Tongue (tissue), 2 donors: Measurements from ENCODE around the gene LDLRAD4. TPM values are rescaled to one million over a fixed set of nuclear protein-coding genes. Genes with fewer than 3 reads are reported as not detected.

Source experiments
- DNase-seq: peaks from one replicate; pipeline ENCODE4 v3.0.0-alpha.2; 2015
- total RNA-seq: library from RNA; depleted of rRNA; stranded (reverse); fragments of >200 nt; gene quantifications from one replicate; pipeline ENCODE4 v1.2.3, GENCODE V29; 2014

LDLRAD4 gene
- total RNA-seq, 1 donor from 2014 or later = 36.7 TPM

DNA sequence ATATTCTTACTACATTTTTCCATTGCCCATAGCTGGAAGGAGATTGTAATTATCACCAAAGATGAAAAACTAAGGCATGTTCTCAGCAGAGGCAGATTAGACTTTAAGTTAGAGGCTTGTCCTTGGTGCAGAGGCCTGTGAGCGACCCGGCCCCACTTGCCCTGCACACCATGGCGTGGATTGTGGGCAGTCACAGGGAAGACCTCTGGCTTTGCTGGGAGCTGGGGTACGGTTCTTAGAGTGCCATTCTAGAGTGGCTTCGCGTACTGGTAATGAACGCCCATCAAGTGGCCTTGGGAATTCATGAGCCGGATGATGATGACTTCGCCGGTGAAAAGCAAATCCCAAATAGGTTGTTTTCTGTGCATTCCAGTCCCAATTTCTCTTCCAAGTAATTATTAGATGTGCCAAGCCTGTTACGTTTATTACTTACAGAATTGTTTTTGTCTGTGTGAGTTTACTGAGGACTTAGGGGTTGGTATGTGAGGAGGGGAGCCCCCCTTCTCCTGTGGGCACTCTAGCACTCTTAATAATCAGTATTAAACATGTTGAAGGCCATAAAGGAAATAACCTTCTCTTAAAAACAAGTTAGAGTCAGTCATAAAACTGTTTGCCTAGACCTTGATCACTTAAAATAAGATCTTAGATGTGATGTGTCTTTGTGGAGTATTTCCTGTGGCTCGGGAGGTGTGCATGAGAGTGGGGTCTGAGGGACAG lies 90.6 kb downstream of the LDLRAD4 start:
- DNase-seq = no peak

DNA sequence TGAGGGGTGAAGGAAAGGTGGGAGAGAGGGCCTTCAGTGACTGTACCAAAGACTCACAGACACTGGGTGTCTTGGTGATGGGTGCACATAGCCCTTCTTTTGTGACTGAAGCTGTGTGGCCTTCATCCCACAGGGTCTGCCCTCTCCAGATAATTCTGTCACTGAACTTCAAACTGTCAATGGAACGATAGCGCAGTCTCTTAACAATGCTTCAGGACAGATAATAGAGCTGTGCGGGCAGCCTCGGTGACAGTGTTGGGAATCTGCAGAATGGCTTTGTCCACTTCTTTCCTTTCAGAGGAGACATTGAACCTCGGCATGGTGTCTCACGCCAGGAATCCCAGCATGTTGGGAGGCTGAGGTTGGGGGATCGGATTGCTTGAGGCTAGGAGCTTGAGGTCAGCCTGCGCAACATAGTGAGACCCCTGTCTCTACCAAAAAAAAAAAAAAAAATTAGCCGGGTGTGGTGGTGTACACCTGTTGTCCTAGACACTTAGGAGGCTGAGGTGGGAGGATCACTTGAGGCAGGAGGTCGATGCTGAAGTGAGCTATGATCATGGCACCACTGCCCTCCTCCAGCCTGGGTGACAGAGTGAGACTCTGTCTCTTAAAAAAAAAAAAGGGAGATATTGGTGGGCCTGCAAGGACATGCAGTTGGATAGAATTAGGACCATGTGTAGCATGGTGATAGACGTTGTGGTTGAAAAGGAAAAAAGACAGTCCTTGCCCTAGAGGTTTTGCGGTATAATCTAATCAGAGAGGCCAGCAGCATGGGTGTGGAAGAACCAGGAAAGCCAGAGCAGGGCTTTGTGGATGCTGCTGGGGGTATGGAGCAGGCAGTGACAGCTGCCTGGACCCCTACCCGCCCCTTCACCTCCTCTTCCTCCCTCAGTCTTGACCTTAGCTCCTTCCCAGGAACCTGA lies 91.4 kb downstream of the LDLRAD4 start:
- no peak for DNase-seq

DNA sequence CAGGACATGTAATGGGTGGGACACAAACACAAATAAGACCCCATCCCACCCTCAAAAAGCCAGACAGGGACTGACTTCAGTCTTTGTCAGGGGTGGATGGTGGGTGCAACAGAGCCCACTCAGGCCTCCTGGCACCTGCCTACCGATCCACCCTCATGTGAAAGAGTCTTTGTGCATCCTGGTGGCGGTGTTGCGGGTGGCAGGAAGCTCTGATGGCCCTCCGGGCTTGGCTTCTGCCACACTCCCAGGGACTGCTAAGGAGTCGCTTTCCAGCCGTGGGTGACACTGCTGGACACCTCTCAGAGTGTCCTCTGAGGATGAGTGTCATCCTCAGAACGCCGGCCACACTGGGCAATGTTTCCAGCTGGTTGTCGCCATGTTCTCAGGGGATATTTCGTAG lies 92.6 kb downstream of the LDLRAD4 start:
- no peak for DNase-seq

DNA sequence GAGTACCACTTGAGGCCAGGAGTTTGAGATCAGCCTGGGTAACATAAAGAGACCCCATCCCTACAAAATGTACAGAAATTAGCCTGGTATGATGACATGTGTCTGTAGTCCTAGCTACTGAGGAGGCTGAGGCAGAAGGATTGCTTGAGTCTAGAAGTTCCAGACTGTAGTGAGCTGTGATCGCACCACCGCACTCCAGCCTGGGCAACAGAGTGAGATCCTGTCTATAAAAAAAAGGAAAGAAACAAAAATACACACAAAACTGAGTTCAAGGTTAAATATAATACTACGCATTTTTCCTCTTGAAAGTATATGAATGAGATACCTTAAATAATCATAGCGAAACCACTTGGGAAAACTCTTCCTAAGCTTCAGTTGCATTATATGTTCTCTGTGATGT lies 94.0 kb downstream of the LDLRAD4 start:
- DNase-seq = no peak

DNA sequence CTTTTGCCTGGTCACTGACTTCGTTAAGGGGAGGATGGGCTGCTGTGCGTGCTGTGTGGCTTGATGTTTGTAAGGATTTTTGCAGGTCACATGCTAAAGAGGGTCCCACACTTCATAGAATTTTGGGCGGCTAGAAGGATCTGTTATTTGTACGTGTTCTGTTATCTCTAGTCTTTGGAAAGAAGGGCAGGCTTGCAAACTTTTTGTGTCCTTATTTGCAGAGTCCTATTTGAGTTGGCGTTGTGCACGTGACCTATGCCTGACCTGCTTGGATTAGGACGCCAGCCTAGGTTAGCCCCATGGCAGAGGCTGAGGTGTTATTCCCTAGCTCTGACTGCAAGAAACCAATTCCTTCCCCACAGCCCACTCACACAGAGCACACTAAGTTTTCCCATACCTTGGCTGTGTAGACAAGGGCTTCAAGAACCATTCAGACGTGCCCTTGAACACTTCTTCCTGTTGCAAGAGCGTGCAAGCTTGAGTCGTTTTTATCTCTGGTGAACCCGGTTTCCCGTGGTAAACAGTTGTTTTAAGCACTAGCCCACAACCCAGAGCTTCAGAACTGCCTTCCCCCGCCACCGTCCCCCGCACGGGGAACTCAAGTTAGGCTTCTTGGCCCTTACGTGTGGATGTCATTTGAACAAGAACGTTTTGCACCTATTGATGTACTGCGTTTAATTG lies 94.6 kb downstream of the LDLRAD4 start:
- no peak for DNase-seq

DNA sequence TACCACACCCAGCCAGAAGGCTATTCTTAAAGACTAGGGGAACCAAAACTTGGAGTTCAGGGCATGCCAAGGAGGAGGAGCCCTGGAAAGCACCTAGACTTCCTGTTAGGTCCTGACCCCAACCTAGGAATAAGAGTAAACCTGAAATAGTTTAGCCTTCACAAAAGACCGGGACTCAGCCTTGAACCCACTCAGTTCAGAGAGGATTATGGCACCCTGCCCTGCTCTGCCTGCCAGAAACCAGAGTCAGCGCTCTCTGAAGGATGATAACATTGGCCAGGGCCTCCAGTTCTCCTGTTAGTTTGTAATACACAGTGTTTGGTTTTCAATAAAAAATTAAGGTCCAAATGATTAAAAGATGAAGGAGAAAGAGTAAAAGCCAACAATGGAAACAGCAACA lies 96.4 kb downstream of the LDLRAD4 start:
- no peak for DNase-seq

DNA sequence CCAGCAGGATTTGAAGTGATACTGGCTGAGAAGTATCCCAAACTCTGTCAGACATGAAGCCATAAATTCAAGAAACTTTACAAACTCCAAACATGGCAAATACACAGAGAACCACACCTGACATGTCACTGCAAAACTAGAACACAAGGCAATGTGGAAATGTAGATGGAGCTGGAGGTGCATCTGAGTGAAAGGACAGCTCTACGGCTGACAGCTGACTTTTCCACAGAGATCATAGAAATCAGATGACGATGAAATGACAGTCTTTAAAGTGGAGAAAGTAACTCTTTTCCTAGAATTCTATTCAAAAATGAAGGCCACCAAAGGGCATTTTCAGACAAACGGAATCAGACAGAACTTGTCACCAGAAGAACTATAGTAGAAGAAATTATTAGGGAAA lies 97.5 kb downstream of the LDLRAD4 start:
- no peak for DNase-seq

DNA sequence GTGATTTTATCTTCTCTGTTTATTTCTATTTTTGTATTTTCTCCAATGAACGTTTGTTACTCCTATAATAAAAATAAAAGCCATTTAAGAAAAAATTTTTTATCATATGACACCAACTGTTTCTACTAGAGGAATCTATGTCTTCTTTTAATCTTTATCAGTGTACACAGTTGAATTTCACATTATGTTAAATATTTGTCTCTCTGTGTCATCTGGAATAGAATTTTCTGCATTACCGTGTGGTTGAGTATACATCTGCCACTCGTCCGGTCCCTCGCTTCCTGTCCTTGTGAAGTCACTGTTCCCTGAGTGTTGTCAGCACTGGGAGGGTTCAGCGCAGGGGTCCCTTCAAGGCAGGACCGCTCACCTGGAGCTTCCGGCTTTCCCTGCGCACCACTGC lies 99.2 kb downstream of the LDLRAD4 start:
- no peak for DNase-seq

DNA sequence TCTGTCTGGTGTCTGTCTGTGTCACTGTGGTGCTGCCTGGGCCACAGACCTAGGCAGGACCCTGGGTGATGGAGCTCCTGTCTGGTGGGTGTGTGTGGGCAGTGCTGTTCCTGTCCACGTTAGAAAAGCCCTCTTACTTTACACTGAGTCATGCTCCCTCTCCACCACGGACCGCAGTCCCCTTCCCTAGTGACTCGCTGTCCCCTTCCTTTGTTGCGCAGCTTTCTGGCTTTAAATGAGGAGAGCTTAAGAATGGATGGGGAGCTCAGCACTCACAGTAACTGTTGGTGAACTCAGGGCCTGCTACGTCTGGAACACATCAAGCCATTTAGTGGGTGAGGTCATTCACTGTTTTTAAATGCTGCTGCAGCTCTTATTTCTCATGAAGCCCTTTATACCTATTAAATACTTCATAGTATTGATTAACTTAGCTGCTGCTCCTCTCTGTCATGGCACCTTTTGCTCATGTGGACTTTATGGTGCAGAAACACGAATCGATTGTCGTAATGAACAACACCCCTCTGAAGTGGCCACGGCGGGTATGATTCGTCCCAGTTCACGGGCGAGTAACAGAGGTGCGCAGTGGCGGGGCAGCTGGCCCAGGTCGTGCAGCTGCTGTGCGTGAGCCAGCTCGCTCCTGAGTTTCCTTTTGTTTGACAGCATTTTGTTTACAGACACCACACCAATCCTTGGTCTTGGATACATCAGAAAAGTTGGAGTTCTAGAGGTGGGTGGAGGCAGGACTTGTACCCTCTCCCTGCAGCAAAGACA lies 100.4 kb downstream of the LDLRAD4 start:
- DNase-seq = no peak

DNA sequence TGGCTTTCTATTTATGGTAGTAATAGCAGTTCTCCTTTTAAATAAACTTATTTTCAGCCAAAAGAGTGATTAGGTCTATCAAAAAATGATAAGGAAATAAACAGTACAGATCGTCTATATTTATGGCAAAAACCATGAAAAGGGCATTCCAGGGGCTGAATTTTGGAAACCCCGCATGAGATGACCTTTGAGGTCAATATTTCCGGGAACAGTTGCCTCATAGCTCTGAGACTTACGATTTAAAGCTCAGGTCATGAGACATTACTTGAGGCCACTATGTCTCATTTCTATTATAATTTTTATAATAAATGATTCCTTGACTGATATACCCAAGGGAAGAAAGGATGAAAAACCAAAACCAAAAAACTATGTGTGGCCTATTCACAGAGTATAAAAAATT lies 101.1 kb downstream of the LDLRAD4 start:
- DNase-seq = no peak

DNA sequence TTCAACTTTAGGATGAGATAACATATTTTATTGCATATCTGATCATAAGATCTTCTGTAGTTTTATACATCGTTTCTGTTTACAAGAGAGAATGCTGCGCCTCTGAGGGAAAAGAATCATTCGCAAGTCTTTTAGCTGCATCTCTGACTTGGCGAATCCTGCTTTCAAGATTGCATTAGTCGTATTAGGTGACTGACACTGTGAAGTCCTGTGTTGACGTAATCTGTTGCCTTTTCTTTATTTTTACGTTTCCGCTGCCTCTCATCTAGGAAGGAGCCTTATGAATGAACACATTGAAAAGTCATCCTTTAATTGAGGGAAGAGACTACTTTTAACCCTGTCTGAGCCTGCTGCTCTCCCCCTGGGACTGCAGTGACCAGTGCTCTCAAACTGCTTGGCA lies 101.5 kb downstream of the LDLRAD4 start:
- DNase-seq = no peak

DNA sequence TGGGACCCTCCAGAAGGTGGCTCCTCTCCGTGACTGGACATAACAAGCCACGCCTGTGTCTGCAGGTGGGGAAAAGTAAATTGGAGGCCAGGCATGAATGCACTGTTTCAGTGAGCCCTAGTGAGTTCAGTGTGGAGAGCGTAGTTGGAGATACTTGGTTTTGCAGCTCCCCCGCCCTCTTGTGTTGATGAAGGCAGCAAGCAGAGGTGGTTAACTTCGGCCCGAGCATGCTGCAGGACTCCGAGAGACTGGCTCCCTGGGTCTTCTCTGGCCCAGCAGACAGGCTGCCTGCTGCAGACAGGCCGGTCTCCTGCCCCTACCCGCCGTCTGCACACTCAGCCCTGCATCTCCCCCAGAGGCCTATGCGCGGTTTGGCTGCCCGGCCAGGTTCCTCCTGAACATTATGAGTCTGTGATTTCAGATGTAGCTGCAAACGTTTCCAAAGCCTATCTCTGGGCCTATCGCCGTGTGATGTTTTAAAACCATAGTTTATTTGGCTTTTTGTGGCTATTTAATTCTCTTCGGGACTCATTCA lies 102.4 kb downstream of the LDLRAD4 start:
- no peak for DNase-seq

DNA sequence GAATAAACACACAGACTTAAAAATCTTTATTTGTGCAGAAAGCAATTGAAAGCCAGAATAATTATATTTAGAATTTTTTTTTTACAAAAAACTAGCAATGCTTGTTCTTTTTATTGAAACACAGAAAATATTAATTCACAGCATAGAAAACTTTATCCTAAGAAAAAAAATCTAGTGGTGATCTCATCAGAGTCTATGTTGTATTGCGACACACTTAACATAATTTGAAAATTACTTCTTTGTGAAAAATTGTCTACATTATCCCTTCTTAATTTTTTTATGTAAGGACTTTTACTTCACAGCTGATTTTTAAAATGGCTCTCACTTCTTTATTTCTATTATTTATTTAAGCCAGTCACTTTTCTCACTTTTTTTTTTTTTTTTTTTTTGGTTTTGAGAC lies 103.4 kb downstream of the LDLRAD4 start:
- no peak for DNase-seq

DNA sequence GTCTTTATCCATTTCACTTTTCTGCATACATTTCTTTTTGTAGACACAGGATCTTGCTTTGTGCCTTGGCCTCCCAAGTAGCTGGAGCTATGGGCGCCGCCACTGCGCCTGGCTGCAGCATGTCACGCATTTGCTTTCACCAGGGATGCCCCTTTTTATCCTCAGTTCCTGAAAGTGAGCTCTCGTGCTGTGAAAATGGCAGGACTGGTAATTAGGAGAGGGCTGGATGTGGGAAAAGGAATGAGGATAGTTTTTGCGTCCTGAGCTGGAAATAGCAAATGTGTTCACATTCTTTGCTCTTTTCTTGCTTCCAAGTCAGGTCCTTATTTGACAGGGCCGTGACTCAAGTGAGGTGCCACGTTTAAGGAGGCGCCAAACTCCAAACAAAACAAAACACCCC lies 104.6 kb downstream of the LDLRAD4 start:
- DNase-seq = no peak

DNA sequence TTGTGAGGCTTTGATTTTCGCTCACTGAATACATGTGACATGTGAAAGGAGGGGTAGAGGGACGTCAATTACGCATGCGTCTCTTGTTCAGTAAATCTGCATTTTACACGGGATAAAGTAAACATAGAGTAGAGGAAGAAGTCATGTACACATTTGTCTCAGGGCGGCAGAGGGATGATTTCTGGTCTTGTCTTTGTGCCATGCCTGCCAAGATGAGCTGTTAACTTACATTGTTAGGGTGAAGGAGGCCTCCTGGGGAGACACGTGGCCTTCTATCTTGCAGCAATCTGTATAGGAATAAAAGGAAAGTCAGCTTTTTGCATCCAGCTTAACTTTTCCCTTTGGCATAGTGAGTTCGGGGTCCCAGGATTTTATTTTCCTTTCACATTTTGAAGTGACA lies 106.3 kb downstream of the LDLRAD4 start:
- no peak for DNase-seq

DNA sequence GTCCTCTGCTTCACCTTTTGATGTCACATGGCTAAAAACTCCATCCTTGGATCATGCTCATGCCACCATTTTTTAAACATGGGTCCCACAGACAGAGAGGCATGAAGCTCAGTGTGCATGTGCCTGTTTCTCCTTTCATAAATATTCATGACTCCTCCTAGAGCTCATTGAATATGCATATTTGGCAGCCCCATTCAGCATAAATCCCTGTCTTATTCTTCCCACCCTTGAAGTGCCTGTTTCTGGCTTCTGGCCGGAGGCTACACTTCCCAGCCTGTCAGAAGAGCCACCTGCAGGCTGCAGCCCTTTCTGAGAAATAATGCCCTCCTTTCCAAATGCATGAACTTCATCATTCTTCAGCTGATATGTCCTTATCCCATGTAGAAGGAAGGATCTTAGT lies 109.7 kb downstream of the LDLRAD4 start:
- no peak for DNase-seq

DNA sequence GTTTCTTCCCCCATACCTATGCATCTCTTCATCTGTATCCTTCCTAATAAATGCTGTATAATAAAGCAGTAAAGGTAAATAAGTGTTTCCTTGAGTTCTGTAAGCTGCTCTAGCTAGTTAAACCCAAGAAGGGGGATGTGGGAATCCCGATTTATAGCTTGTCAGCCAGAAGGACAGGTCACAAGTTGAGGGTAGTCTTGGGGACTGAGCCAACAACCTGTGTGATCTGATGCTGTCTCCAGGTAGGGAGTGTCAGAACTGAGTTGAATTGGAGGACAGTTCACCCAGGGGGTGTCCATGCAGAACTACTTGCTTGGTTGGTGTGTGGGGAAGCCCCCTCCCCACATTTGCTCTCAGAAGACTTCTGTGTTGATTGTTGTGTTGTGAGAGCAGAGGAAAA lies 112.4 kb downstream of the LDLRAD4 start:
- DNase-seq = no peak

DNA sequence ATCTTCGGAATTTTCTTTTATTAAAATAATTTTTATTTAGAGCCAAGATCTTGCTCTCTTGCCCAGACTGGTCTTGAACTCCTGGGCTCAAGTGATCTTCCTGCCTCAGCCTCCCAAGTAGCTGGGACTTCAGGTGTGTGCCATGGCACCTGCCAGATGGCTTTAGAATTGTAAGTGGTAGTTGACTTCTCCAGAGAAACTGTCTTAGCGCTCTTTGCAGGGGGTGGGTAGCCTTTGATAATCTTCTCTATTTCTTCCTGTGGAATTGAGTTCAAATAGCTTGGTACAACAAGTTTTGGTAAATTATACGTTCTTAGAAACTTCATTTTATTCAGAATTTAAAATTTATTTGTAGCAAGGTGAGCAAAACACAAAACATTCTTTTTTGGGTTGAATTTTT lies 113.3 kb downstream of the LDLRAD4 start:
- DNase-seq = no peak

DNA sequence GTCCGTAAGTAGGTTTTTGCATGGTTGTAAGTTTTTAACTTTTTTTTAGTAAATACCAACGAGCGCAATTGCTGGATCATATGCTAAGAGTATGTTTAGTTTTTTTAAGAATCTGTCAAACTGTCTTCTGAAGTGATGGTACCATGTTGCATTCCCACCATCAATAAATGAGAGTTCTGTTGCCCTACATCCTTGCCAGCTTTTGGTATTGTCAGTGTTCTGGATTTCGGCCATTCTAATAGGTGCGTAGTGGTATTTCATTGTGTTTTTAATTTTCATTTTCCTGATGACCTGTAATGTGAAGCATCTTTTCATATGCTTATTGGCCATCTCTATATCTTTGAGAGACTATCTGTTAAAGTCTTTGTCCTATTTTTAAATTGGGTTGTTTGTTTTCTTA lies 114.3 kb downstream of the LDLRAD4 start:
- no peak for DNase-seq

DNA sequence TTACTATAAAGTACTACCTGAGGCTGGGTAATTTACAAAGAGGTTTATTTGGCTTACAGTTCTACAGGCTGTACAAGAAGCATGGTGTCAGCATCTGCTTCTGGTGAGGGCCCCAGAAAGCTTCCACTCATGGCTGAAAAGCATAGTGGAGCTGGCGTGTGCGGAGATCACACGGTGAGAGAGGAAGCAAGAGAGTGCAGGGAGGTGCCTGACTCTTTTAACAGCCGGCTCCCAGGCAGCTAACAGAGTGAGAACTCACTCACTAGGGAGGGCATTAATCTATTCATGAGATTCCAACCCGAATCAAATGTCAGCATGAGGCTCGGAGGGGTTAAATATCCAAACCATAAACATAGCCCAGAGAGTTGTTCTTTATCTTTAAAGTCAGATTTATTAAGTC lies 117.3 kb downstream of the LDLRAD4 start:
- DNase-seq = no peak

DNA sequence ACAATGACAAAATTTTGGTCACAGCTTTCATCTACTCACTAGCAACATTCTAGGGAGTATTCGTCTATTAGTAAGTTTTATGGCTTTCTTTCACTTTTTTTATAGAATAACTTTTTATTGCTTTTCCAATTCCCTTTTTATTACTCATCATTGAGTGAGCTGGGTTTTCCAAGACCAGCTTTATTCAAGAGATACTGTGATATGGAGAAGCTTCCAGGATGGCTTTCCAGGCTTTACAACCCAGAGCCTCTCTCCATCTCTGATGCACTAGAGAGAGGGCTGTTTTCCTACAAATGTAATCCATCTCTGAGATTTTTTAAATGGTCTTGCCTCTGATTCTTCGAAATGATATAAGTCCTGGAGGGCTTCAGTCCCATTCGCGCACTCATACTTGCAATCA lies 118.3 kb downstream of the LDLRAD4 start:
- no peak for DNase-seq

DNA sequence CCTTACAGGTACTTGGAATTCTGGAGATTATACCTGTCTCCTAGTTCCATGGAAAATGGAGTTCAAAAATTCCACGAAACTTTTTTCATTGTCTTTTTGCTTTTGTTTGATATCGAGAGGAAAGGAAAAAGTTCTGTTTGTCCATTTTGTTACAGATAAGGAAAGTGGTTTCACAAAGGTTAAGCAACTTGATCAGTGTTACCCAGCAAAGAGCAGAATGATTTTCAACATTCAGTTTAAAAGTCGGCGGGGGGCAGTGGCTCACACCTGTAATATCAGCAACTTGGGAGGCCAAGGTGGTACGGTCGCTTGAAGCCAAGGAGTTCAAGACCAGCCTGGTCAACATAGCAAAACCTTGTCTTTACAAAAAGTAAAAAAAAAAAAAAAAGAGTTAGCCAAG lies 118.8 kb downstream of the LDLRAD4 start:
- no peak for DNase-seq
